ENCODE data around the gene S100A9. TPM values are rescaled to one million over a fixed set of nuclear protein-coding genes. Genes with fewer than 3 reads are reported as not detected.
"Not testable (repeated sequence)": the region's sequence is repeated elsewhere in the genome, so short reads cannot be mapped to it uniquely, and the experiment has no call there.

Gene S100A9
- total and polyA plus RNA-seq, 7 donors = 73.4 to 943 (median 308) TPM

GRCh38 chr1:153312570-153313186 is 45.0 kb upstream of the S100A9 start, which contains the start of gene PGLYRP3:
Gene PGLYRP3 (minus strand): TSS chr1:153312952. CDS start chr1:153310665, 2,287 bp downstream.
- no peaks in the 10 kb centered on the region for H3K36me3 ChIP-seq
- whole genome bisulfite sequencing, 2 donors = 48 to 72% methylated on average over 4 of the region's 4 CpGs
- H3K4me3 ChIP-seq = no peak within 1 kb of the TSS
- H3K27ac ChIP-seq = no peak within 1 kb of the TSS
- no peak for DNase-seq
- TF ChIP-seq, protein P1, sequence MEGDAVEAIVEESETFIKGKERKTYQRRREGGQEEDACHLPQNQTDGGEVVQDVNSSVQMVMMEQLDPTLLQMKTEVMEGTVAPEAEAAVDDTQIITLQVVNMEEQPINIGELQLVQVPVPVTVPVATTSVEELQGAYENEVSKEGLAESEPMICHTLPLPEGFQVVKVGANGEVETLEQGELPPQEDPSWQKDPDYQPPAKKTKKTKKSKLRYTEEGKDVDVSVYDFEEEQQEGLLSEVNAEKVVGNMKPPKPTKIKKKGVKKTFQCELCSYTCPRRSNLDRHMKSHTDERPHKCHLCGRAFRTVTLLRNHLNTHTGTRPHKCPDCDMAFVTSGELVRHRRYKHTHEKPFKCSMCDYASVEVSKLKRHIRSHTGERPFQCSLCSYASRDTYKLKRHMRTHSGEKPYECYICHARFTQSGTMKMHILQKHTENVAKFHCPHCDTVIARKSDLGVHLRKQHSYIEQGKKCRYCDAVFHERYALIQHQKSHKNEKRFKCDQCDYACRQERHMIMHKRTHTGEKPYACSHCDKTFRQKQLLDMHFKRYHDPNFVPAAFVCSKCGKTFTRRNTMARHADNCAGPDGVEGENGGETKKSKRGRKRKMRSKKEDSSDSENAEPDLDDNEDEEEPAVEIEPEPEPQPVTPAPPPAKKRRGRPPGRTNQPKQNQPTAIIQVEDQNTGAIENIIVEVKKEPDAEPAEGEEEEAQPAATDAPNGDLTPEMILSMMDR (IDR thresholded peaks at IDR 0.05) = no peak
- TF ChIP-seq POLR2A (IDR thresholded peaks at IDR 0.05) (no peak), POLR2AphosphoS5 (IDR thresholded peaks at IDR 0.05) (no peak), EP300 (IDR thresholded peaks at IDR 0.05) (no peak)
- intact Hi-C loops (cut with DNase I) = no loop called here
- no peaks in the 10 kb centered on the region for H3K4me1 ChIP-seq
- no peaks in the 10 kb centered on the region for H3K27me3 ChIP-seq
- H3K9me3 ChIP-seq = no peaks in the 10 kb centered on the region

- no peak overlapping the region for H3K27ac ChIP-seq
- intact Hi-C loops (cut with DNase I) = no loop called here
- H3K27me3 ChIP-seq = no peaks in the 10 kb centered on the region
- no peak for DNase-seq
- TF ChIP-seq POLR2AphosphoS5 (IDR thresholded peaks at IDR 0.05) (no peak), EP300 (IDR thresholded peaks at IDR 0.05) (no peak)
- H3K4me1 ChIP-seq = no peaks in the 10 kb centered on the region
- no peaks in the 10 kb centered on the region for H3K36me3 ChIP-seq
- H3K4me3 ChIP-seq = no peak overlapping the region
- 92 to 95% methylated on average over 2 of the region's 2 CpGs for WGBS, 2 donors
- no peaks in the 10 kb centered on the region for H3K9me3 ChIP-seq
These were observed 44.4 kb upstream of the S100A9 start for GRCh38 chr1:153313288-153313687.

DNA sequence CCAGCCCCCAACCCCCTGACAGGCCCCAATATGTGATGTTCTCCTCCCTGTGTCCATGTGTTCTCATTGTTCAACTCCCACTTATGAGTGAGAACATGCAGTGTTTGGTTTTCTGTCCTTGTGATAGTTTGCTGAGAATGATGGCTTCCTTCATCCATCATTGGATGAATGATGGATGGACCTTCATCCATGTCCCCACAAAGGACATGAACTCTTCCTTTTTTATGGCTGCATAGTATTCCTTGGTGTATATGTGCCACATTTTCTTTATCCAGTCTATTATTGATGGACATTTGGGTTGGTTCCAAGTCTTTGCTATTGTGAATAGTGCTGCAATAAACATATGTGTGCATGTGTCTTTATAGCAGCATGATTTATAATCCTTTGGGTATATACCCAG is 43.3 kb upstream of the S100A9 start:
- DNase-seq; H3K4me1 ChIP-seq; H3K4me3 ChIP-seq; intact Hi-C loops (cut with DNase I); H3K9me3 ChIP-seq; H3K27ac ChIP-seq; H3K36me3 ChIP-seq; H3K27me3 ChIP-seq: not testable (repeated sequence)

GRCh38 chr1:153316013-153316412 is 41.6 kb upstream of the S100A9 start:
- H3K27me3 ChIP-seq; H3K36me3 ChIP-seq; H3K4me3 ChIP-seq; DNase-seq; H3K9me3 ChIP-seq; H3K4me1 ChIP-seq; H3K27ac ChIP-seq; intact Hi-C loops (cut with DNase I): not testable (repeated sequence)

- H3K36me3 ChIP-seq; H3K27me3 ChIP-seq; H3K9me3 ChIP-seq; H3K27ac ChIP-seq; DNase-seq; H3K4me3 ChIP-seq; intact Hi-C loops (cut with DNase I); H3K4me1 ChIP-seq: not testable (repeated sequence)
- WGBS, 2 donors = 87 to 92% methylated on average over 7 of the region's 7 CpGs
These were observed 39.5 kb upstream of the S100A9 start for GRCh38 chr1:153318145-153318544.

GRCh38 chr1:153322568-153322967 is 35.1 kb upstream of the S100A9 start:
- no peak for TF ChIP-seq EP300 (IDR thresholded peaks at IDR 0.05)
- TF ChIP-seq, protein P1 (IDR thresholded peaks at IDR 0.05) = no peak
- TF ChIP-seq POLR2AphosphoS5 (IDR thresholded peaks at IDR 0.05) = no peak
- no peak for TF ChIP-seq POLR2A (IDR thresholded peaks at IDR 0.05)
- Histone ChIP-seq H3K4me1 (no peaks in the 10 kb centered on the region), H3K27ac (no peak overlapping the region), H3K27me3 (peaks cover 0 to 7% (median 0%) of the 10 kb centered on the region in 3 donors), H3K36me3 (no peaks in the 10 kb centered on the region), H3K4me3 (no peak overlapping the region), H3K9me3 (peaks cover 0 to 10% (median 5%) of the 10 kb centered on the region in 4 donors)
- 0 to 42% methylated on average over 1 of the region's 1 CpG for WGBS, 2 donors
- intact Hi-C loops (cut with DNase I) = no loop called here
- no peak for DNase-seq

- Histone ChIP-seq H3K9me3 (peaks cover 0 to 11% (median 5%) of the 10 kb centered on the region in 4 donors), H3K27ac (no peak overlapping the region), H3K4me3 (no peak overlapping the region), H3K27me3 (peaks cover 0 to 5% (median 0%) of the 10 kb centered on the region in 3 donors), H3K4me1 (no peaks in the 10 kb centered on the region), H3K36me3 (no peaks in the 10 kb centered on the region)
- intact Hi-C loops (cut with DNase I) = no loop called here
- TF ChIP-seq POLR2AphosphoS5 (IDR thresholded peaks at IDR 0.05) (no peak), EP300 (IDR thresholded peaks at IDR 0.05) (no peak), POLR2A (IDR thresholded peaks at IDR 0.05) (no peak)
- TF ChIP-seq, protein P1 (IDR thresholded peaks at IDR 0.05) = no peak
- DNase-seq = no peak
These were observed 32.7 kb upstream of the S100A9 start for GRCh38 chr1:153324912-153325311.
